ENCODE results near the gene HOXC5. TPM values are rescaled to one million over a fixed set of nuclear protein-coding genes. Genes with fewer than 3 reads are reported as not detected.

Gene HOXC5
- total RNA-seq, 1 donor from 2014 or later, result not detected

- Histone ChIP-seq H3K9me3 (ENCODE audit: insufficient read depth, low read depth, low read length) (no peaks in the 10 kb centered on the region), H3K27me3 (ENCODE audit: insufficient read depth, low read length) (peaks cover 90% of the 10 kb centered on the region), H2AFZ (ENCODE audit: low read depth, low read length) (no peak overlapping the region), H3K4me3 (ENCODE audit: insufficient read depth, low read depth, low read length) (no peak overlapping the region), H3K79me2 (ENCODE audit: insufficient read depth, low read length) (no peaks in the 10 kb centered on the region), H3K27ac (ENCODE audit: low read depth, low read length) (no peak overlapping the region), H3K36me3 (ENCODE audit: insufficient read depth, low read length) (no peaks in the 10 kb centered on the region), H3K4me1 (ENCODE audit: insufficient read depth, low read length) (no peaks in the 10 kb centered on the region), H4K20me1 (ENCODE audit: insufficient read depth, low read length) (no peaks in the 10 kb centered on the region), H3K9ac (ENCODE audit: low read length) (no peak overlapping the region), H3K4me2 (ENCODE audit: low read length) (no peak overlapping the region)
- H3K27me3 Mint-ChIP-seq (ENCODE audit: low read depth, unreplicated experiment), result peaks cover 89% of the 10 kb centered on the region
- no peaks in the 10 kb centered on the region for H3K4me1 Mint-ChIP-seq (ENCODE audit: low read depth, unreplicated experiment)
- H3K9me3 Mint-ChIP-seq (ENCODE audit: unreplicated experiment), result peaks cover 11% of the 10 kb centered on the region
- H3K36me3 Mint-ChIP-seq (ENCODE audit: low read depth, unreplicated experiment), result peaks cover 2% of the 10 kb centered on the region
- TF ChIP-seq CTCF (IDR thresholded peaks at IDR 0.05; ENCODE audit: insufficient read depth, low read depth, low read length) (no peak), EZH2 (IDR thresholded peaks at IDR 0.05; ENCODE audit: insufficient read depth, low read length) (peak; percentile 0)
- H3K27ac Mint-ChIP-seq (ENCODE audit: unreplicated experiment), result peak overlapping the region; percentile 62
- DNase-seq (ENCODE audit: low read depth), result no peak
- no peak overlapping the region for H3K4me3 Mint-ChIP-seq (ENCODE audit: unreplicated experiment)
- no peak for FAIRE-seq
These were observed 18.4 kb downstream of the HOXC5 start for GRCh38 chr12:54051026-54051842.

- Histone ChIP-seq H3K4me2 (ENCODE audit: low read length) (no peak overlapping the region), H3K9ac (ENCODE audit: low read length) (no peak overlapping the region), H3K27me3 (ENCODE audit: insufficient read depth, low read length) (peaks cover 88% of the 10 kb centered on the region), H3K36me3 (ENCODE audit: insufficient read depth, low read length) (no peaks in the 10 kb centered on the region), H3K4me1 (ENCODE audit: insufficient read depth, low read length) (no peaks in the 10 kb centered on the region), H3K27ac (ENCODE audit: low read depth, low read length) (no peak overlapping the region), H3K9me3 (ENCODE audit: insufficient read depth, low read depth, low read length) (no peaks in the 10 kb centered on the region), H3K4me3 (ENCODE audit: insufficient read depth, low read depth, low read length) (no peak overlapping the region), H4K20me1 (ENCODE audit: insufficient read depth, low read length) (no peaks in the 10 kb centered on the region), H3K79me2 (ENCODE audit: insufficient read depth, low read length) (no peaks in the 10 kb centered on the region), H2AFZ (ENCODE audit: low read depth, low read length) (no peak overlapping the region)
- no peak for TF ChIP-seq CTCF (IDR thresholded peaks at IDR 0.05; ENCODE audit: insufficient read depth, low read depth, low read length)
- TF ChIP-seq EZH2 (IDR thresholded peaks at IDR 0.05; ENCODE audit: insufficient read depth, low read length), result no peak
- Mint-ChIP-seq H3K9me3 (ENCODE audit: unreplicated experiment) (peaks cover 11% of the 10 kb centered on the region), H3K4me1 (ENCODE audit: low read depth, unreplicated experiment) (no peaks in the 10 kb centered on the region), H3K27me3 (ENCODE audit: low read depth, unreplicated experiment) (peaks cover 88% of the 10 kb centered on the region), H3K36me3 (ENCODE audit: low read depth, unreplicated experiment) (peaks cover 2% of the 10 kb centered on the region), H3K4me3 (ENCODE audit: unreplicated experiment) (no peak overlapping the region), H3K27ac (ENCODE audit: unreplicated experiment) (no peak overlapping the region)
- FAIRE-seq (no peak), DNase-seq (ENCODE audit: low read depth) (no peak)
These were observed 19.1 kb downstream of the HOXC5 start for GRCh38 chr12:54051874-54052437.
